ENCODE results near the gene CELF4.

Gene CELF4

DNA sequence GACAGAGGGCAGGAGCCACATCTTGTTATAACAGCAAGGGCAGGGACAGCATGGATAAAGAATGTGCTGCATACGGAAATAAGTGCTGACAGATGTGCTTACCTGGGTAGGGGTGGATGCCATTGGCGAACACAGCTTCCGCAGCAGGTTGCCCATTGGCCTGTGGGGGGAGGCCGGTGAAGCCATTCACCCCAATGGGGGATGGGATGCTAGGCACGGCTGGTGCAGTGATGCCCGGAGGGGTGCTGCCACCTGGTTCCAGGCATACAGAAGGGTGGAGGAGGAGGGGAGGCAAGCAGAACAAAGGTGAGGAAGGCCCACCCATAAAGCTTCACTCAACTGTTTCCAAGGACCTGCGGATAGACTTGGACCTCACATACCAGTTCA is 294.9 kb downstream of the CELF4 start:
- DNase-seq: no peak

DNA sequence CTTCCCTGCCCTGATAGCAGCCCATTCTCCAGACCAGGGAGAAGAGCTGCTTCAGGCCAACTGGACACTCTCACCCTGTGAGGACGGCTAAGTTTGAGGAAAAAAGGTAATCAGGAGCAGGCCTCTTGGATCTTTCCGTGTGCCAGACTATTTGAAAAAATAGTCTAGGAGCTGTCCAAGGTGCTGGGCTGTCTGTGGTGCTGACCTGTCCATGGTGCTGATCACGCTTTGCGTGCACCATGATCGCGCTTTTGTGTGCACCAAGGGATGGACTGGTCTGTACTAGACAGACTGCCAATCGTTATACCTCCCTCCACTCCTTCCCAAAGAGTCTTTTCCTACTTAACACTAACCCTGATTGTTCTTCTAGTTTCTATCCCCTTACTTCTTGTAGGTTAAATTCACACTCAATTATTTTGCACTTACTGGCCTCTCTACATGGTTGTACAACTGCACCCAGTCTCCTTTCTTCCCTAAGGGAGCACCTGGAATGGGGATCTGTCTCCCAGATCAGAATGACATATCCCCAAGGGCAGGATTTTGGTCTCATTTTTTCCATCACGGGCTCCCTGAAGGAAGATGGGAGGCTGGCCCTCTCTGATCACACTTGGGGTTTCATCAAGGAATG is 295.4 kb downstream of the CELF4 start:
- no peak for DNase-seq

DNA sequence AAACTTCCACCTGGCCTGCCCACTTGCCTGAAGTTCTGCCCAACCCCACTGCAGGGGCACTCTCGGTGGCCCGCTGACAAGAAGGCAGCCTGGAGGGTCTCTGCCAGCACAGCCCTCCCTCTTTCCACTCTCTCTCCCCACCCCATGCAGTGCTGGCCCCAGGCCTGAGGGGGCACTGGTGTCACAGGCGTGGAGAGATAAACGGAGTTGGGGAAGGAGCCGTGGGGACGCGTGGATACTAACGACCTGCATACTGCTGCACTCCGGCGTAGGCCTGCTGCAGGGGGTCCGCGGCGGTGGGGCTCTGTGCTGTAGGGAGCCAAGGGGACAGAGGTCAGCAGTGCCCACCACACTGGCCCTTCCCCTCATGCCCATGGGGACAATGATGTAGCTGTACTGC is 299.3 kb downstream of the CELF4 start:
- no peak for DNase-seq

DNA sequence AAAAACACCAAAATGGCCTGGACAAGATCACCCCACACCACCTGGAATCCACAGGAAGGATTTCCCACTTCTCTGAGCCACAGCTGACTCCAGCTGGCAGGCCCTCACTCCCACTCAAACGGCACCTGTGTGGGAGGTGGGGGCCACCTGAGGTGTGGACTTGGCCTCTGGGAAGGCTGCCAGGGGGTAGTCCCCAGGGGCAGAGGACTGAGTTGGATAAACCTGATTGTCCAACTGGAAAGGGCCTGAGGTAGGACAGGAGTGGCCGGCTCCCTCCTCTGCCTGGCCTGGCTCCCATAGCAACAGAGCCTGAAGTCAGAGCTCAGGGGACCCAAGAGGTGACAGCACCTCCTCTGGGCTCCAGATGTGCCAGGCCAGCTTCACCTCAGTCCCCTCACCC is 300.2 kb downstream of the CELF4 start:
- DNase-seq: no peak

- DNase-seq: no peak
These were observed 300.6 kb downstream of the CELF4 start for GRCh38 chr18:37264956-37265355.

DNA sequence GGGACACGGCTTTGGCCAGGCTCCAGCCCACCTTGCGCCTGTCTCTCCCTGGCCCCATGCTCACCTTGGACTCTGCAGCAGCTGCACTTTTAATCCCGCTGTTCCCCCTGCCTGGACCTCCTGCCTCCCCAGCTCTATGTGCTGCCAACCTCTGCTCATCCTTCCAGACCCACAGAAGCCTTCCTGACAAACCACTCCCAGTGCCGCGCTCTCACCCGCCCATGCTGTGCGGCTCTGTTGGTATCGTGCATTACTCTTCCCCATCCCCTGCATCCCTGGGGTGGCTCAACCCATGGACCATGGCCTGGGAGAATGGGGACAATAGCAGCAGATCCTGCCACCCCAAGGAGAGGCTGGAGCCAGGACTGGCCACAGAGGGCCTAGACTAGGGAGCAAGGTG is 303.6 kb downstream of the CELF4 start:
- DNase-seq: no peak

- no peak for DNase-seq
These were observed 304.3 kb downstream of the CELF4 start for GRCh38 chr18:37261246-37261840.

DNA sequence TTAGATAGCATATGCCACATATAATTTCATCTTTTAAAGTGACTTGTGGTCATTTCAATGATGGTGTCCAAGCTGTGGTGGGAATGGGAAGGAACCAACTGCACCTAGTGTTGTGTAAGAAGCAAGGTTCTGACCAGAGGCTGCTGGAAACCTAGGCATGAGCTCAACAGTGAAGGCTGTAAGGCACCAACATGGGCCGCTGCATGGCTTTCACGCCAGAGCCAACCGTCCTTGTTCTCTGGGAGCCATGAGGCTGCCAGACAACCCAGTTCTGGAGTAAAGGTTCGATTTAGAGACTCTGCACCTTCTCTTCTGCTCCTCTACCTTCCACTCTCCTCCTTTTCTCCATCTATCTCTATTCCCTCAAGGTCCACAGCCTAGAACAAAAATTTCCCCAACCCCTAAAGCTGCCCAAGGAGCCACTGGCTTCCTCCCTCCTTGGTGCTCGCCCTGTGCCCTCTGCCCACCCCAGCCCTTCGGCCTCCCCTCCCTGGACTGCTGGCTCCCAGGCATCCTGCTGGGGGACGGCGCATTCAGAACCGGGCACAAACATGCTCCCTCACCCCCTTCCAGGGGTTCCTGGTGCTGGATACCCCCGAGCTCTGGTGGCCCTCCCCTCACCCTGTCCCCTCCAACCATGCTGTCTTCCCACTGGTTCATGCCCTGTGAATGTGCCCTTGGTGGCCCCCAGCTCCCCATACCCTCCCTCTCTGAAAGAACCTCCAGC is 305.1 kb downstream of the CELF4 start:
- DNase-seq: no peak

GRCh38 chr18:37259711-37260110 is 305.9 kb downstream of the CELF4 start:
- no peak for DNase-seq

DNA sequence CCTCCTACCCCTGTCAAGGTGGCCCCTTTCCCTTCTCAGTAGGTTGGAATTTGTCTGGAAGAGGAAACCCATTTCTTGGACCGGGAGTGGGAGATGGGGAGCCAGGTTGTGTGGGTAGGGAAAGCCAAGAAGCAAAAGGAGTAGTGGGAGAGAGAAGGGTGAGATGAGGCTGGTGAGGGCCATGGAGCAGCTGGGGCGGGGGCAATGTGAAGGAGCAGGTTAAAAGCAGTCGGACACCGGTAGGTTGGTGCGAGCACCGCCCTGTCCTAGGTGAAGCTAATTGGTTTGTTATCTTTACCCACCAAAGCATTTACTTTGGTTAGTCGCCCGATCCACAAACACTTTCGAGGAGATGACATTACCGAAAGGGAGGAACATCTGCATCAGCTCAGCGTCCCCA is 306.8 kb downstream of the CELF4 start:
- no peak for DNase-seq

DNA sequence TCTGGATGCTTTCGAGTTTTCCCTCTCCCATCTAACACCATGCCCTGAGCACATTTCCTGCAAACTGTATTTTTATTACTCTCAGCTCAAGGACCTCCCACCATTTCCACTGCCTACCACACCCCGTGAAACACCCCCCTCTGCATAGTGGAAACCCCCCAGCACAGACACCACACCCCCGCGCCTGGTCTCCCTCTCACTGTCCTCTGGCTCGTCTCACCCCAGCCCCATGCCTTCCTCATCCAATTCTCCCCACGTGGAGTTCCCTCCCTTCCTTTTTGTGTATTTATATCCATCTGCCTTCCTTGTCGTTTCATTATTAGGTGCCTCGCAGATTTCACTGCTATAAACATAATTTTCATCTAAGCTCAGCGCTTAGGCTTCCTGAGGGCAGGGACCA is 307.5 kb downstream of the CELF4 start:
- no peak for DNase-seq

DNA sequence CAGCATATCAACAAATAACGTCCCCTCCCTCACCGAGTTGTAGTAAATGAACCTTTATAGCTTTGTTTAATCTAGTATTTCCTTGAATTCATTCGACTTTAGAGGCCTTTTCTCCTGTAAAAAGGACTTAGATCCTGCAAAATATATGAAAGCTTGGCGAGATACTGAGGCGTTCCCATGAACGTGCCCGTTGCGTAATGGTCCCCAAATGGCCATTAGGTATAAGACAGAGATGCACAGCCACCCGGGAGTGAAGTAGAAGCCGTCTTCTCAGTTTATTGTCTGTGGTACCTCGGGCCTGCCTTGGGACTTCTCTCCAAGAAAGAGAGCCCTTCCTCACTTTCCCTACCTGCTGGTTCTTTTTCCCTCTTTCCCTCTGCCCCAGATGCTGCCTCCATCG is 310.6 kb downstream of the CELF4 start:
- no peak for DNase-seq

- DNase-seq: no peak
These were observed 311.3 kb downstream of the CELF4 start for GRCh38 chr18:37254236-37254754.

DNA sequence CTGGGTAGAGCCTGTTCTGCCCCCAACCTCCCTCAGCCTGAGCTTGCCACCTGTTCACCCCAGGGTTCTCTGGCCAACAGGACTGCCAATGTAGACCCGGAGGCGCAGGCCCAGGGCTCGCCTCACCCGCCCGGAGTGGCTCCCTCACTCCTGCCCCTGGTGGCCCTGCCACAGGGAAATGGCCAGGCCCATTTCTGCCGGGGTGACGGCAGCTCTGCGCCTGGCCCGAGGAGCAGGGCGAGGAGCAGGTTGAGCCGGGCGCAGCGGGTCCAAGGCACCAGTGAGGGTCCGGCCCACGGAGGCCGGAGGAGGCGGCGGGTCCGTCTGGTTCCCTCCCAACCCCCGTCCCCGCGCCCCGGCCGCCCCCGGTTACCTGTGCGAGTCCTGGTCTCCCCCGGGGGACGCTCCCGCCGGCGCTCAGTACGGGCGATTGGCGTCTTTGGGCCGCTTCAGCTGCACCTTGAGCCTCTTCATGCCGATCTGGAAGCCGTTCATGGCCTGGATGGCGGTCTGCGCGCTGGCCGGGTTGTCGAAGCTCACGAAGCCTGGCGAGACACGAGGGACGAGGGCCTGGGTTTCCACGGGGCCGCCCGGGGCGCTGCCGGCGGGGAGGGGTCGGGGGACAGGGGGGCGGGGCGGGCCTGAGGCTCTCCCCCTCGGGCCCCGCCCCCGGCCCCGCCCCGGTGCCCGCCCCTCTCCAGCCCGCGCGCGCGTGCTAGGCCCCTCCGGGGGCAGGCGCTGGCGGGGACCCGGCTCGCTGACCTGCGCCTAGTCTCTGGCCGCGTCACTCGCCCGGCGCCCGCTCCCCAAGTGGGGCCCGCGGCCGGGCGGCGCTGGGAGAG is 312.0 kb downstream of the CELF4 start:
- no peak for DNase-seq

- no peak for DNase-seq
These were observed 312.7 kb downstream of the CELF4 start for GRCh38 chr18:37252854-37253393.

DNA sequence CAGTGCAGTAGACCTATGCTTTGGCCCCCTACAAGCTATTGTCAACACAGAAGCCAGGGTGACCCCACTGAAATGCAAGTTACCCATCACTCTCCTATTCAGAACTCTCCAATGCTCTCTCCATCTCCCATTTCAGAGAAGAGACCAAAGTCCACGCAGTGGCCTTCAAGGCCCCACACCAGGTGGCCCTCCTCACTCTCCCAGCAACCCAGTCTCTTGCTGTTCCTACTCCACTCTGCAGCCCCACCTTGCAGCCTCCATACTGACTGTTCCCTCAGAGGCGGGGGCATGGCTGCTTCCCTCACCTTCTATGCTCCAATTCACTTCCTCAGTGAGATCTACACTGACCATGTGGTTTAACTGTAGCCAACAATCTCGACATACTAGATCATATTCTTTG is 313.3 kb downstream of the CELF4 start:
- DNase-seq: no peak

DNA sequence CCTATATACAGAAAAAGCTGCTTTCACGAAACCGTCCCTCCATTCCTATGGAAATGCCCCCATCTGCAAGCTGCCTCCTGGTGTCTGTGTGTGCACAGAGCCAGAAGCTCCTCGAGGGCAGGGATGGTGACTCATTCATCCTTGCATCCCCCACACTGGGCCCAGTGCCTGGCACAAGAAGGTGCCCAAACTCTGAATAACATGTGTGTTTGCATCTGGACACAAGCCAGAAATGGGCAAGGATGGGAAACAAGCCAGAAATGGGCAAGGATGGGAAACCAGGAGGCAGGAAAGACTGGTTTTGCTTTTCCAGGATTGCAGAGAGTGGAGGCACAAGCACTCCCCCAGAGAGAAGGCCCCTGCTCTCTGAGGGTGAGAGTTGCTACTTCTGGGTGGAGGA is 313.9 kb downstream of the CELF4 start:
- DNase-seq: no peak

- DNase-seq: no peak
These were observed 315.5 kb downstream of the CELF4 start for GRCh38 chr18:37249895-37250618.

GRCh38 chr18:37249171-37249886 is 316.3 kb downstream of the CELF4 start:
- no peak for DNase-seq

GRCh38 chr18:37248281-37248680 is 317.3 kb downstream of the CELF4 start:
- no peak for DNase-seq

DNA sequence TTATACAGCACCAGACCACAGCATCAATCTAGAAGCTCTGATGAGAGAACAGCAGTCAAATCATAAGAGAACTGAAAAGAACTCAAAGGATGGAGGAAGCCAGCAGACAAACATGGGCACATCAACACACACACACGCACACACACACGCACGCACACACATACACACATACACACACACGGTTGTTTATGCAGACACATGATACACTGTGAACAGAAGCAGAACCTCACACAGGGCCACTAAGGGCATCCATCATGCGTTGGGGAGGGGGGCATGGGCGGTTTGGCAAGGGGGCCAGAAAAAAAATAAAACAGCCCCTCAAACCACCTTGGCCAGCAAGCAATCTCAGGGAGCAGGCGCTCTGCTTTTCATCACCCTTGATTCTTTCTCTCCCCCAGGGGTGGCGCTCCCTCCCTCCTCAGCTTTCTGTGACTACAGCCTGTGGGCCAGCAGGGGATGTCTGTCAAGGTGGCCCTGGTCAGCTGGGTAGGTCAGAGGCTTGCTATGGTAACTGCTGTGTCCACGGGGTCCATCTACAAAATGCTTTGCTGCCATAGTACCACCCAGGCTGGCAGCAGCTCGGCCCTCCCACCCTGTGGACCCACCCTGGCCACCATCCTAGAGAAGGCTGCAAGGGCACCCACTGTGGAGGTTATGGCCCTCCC is 318.0 kb downstream of the CELF4 start:
- DNase-seq: no peak

Data from activated T-cell treated with anti-CD3 and anti-CD28 coated beads for 4 hours (primary cell).